ENCODE measurements around the gene BBLN.

The BBLN gene

DNA sequence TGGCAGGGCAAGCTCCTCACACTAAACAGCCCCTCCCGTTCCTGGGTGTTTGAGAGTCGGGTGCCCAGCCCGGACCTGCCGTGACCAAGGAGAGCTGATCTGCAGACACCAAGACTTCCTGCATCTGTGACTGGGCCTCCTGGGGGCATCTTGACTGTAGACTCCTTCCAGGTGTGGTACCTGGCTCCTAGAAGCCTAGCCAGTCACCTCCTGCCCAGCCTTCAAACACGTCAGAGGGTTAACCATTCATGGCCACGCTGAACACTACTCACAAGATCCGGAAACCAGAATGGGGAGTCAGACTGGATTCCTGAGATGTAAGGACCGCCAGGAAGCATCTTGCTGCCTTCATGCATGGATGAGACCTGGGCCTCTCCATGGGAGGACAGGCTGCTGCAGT lies 14.5 kb upstream of the BBLN start:
- DNase-seq (ENCODE audit: low read depth) = no peak

DNA sequence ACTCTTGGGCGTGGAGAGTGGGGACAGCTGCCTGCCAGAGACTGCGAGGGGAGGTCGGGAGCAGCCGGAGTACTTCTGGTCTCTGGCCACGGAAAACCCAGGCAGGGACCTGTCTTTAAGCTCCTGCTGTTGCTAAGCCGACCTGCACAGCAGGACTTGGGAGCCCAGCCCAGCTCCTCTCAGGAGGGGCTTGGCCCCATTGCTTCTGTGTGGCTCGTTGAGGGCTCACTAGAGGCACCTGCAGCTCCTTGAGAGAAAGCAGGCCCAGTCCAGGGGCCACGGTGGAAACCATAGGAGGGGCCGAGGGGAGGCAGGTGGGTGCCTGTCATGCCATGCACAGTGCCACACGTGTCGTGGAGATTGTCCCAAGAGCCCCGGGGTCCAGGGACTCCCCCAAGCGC lies 14.1 kb upstream of the BBLN start:
- DNase-seq (ENCODE audit: low read depth) = no peak

- no peak for DNase-seq (ENCODE audit: low read depth)
Measured at GRCh38 chr9:128146591-128147120, 13.4 kb upstream of the BBLN start.

DNA sequence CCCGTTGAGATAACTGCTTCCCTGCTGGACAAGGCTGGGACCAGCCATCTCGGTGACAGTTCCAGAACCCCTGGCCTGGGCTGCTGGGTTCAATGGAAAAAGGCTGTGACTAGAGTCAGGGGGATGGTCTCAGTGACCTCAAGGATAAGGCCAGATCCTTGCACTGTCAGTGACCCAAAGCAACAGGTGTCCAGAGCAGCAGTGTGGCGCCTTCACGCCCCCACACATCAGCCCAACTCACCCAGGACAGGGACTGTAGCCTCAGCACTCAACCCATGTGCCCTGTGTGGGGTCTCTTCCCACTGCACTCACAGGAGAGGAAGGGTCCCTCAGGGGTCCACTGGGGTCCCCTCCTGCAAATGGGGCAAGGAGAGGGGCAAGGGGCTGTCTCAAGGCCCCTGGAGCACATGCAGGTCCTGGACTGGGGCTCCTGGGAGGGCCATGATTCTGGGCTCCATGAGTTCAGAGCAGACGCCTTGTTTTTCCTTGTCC lies 11.5 kb upstream of the BBLN start:
- DNase-seq (ENCODE audit: low read depth) = no peak

DNA sequence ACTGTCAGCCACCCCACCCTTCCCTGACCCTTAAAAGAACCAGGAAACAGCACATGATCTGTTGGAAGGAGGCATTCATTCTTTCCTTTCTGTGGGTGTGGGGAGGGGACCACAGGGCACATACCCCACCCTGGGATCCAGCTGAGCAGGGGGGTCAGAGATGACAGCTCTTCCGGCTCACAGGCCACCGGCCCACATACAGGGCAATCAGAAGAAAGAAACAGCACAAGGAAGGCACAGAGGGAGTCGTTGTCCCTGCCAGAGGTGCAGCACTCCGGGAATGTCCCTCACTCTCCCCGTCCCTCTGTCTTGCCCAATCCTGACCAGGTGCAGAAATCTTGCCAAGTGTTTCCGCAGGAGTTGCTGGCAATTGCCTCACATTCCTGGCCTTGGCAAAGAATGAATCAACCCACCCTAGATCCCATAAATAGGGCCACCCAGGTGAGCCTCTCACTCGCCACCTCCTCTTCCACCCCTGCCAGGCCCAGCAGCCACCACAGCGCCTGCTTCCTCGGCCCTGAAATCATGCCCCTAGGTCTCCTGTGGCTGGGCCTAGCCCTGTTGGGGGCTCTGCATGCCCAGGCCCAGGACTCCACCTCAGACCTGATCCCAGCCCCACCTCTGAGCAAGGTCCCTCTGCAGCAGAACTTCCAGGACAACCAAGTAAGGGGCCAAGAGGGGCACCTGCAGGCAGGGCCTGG lies 10.9 kb upstream of the BBLN start, which contains the start of gene LCN2:
LCN2 (plus strand) TSS at position 453 of the 701 bp plus-strand sequence; CDS start at position 526, 73 bp downstream.
- no peak for DNase-seq (ENCODE audit: low read depth)

DNA sequence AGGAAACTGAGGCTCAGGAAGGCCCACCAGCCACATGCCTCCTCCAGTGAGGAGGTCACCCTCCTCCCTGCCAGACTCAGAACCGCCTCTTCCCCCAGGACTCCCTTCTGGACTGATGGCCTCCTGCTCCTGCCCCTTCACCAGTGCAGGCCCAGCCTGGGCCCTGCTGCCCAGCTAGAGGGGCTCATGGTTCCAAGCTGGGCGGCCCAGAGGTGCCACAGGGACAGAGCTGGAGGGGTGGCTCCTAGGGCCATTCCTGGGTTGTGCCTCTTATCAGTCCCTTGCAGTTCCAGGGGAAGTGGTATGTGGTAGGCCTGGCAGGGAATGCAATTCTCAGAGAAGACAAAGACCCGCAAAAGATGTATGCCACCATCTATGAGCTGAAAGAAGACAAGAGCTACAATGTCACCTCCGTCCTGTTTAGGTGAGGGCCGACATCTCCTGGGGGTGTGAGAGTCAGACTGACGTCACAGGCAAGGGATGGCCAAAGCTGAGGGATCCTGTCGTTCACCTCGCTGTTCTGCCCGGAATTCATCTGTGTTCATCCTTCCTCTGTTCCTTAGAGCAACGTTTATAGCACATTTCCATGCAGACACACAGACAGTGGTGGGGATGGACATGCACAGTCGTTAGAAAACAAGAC lies 10.0 kb upstream of the BBLN start:
- no peak for DNase-seq (ENCODE audit: low read depth)

DNA sequence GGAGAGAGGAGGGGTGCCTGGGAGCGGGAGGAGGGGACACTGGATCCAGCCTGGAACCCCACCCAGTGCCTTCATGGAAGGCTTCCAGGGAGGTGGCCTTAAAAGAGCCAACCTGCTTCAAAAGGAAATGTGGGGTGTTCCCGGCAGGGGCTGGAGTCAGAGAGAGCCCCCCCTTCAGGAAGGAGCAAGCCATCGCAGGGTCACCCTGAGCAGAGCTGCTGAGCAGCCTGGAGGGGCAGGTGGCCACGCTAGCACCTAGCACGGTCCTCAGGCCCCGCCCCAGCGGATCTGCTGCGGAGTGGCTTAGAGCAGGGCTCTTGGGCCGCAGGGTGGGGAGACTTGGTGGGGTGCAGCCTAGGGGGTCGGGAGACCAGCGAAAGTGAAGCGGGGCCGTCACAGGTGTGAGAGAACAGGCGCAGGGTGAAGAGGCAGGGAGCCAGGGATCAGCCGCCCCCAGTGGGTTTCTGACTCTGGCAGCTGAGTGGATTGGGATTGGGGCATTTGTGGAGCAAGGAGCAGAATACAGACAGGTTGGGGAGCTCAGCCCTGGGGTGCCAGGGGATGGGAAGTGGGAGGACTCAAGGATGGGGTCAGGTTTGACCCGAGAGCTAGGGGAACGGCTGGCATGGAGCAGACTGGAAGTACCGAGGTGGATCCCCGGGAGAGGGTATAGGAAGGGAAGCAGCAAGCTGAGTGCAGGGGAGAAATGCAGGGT lies 9.3 kb upstream of the BBLN start:
- no peak for DNase-seq (ENCODE audit: low read depth)

- DNase-seq (ENCODE audit: low read depth) = no peak
Measured at GRCh38 chr9:128151309-128152132, 8.5 kb upstream of the BBLN start.

- DNase-seq (ENCODE audit: low read depth) = no peak
Measured at GRCh38 chr9:128152133-128153059, 7.7 kb upstream of the BBLN start.

GRCh38 chr9:128153060-128153946 lies 6.8 kb upstream of the BBLN start:
- no peak for DNase-seq (ENCODE audit: low read depth)

- no peak for DNase-seq (ENCODE audit: low read depth)
Measured at GRCh38 chr9:128153947-128154695, 5.9 kb upstream of the BBLN start.

- DNase-seq (ENCODE audit: low read depth) = no peak
Measured at GRCh38 chr9:128155736-128156500, 4.1 kb upstream of the BBLN start.

DNA sequence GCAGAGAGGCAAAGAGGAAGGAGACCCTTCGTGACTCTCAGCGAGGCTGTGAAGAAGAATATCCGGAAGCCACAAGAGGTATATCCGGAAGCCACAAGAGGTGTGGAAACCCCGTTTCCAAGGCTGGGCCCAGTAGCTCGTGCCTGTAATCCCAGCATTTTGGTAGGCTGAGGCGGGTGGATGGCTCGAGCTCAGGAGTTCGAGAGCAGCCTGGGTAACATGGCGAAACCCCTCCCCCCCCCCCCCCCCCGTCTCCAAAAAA lies 612 bp upstream of the BBLN start:
- DNase-seq (ENCODE audit: low read depth) = peak; percentile 43

DNA sequence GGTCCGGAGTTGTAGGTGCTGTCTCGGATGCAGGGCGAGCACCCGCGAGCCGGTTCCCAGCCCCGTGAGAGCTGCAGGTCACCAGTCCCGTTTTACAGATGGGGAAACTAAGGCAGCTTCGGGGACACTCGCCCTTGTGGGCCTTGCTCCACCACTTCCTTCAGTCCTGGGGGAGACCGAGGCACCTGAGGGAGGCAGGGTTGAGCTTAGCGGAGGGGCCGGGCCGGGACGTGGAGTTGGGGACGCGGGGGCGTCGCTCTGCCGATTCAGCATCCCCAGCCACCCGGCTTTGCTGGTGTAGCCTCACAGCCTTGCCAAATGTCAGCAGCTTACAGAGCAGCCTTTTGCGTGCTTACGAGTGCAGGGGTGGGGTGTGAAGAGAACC lies 530 bp downstream of the BBLN start:
- DNase-seq (ENCODE audit: low read depth) = no peak

- no peak for DNase-seq (ENCODE audit: low read depth)
Measured at GRCh38 chr9:128161215-128161902, 1.3 kb downstream of the BBLN start.

DNA sequence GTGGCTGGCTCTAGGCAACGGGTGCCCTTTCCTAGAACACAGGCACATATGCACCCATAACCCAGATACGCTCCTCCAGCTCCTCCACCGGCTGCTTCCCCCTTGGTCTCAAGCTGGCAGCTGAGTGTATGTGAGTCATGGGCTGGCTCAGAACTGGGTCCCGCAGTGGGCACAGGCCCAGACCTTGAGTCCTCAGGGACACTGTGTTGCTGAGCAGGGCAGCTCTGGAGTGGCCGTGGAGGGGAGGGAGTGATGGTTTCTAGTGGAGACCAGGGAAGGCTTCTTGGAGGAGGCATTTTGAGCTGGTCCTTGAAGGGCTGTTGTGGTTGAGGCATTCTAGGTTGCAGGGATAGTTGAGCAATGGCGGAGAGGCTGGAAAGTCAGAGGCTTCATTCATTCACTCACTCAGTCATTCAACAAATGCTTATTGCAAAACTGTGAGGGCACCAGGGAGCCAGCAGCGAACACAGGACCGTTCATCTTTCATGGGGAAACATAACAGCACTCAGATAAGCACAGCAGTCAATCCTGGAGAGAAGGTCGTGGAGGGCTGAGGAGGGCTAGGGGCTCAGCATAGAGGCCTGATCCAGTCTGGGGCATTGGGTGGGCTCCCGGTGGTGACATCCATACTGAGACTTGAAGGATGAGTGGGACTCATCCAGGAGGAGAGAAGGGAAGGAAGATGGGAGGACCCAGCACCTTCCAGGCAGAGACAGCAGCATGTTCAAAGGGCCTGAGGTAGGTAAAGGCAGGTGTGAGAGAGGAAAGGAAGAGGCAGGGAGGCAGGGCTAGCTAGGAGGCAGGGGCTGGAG lies 2.4 kb downstream of the BBLN start:
- DNase-seq (ENCODE audit: low read depth) = no peak

- DNase-seq (ENCODE audit: low read depth) = no peak
Measured at GRCh38 chr9:128163027-128163515, 3.0 kb downstream of the BBLN start.

Measured in T follicular helper cell (primary cell).